ENCODE measurements around the gene INAFM1.

DNA sequence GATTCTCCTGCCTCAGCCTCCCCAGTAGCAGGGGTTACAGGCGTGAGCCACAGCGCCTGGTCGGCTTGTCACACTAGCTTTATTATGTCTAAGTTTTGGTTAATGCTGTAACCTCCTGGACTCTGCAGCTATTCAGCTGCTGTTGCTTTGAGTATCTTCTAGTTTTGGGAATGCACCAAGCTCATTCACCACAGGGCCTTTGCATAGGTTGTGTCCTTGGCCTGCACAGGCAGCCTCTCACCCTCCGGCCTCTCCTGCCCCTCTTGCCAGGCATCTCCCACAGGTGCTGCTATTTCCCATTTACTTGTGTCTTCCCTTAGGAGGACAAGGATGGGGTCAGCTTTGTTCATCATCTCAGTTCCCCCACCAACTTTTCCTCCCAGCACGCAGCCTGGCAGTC is 20.7 kb upstream of the INAFM1 start:
- TF ChIP-seq, protein P1, sequence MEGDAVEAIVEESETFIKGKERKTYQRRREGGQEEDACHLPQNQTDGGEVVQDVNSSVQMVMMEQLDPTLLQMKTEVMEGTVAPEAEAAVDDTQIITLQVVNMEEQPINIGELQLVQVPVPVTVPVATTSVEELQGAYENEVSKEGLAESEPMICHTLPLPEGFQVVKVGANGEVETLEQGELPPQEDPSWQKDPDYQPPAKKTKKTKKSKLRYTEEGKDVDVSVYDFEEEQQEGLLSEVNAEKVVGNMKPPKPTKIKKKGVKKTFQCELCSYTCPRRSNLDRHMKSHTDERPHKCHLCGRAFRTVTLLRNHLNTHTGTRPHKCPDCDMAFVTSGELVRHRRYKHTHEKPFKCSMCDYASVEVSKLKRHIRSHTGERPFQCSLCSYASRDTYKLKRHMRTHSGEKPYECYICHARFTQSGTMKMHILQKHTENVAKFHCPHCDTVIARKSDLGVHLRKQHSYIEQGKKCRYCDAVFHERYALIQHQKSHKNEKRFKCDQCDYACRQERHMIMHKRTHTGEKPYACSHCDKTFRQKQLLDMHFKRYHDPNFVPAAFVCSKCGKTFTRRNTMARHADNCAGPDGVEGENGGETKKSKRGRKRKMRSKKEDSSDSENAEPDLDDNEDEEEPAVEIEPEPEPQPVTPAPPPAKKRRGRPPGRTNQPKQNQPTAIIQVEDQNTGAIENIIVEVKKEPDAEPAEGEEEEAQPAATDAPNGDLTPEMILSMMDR (IDR thresholded peaks at IDR 0.05), result no peak
- no peak for TF ChIP-seq EZH2 (IDR thresholded peaks at IDR 0.05; ENCODE audit: borderline replicate concordance, insufficient read depth, low read depth, low read length, poor library complexity, severe bottlenecking)

Data from B cell (primary cell).